LoVo (cell line): ENCODE measurements around the gene BICD1.

Source experiments
- DNase-seq: peaks from one replicate; pipeline ENCODE4 v3.0.0-alpha.2; 2016; ENCODE audit warnings: low spot score

BICD1 gene

DNA sequence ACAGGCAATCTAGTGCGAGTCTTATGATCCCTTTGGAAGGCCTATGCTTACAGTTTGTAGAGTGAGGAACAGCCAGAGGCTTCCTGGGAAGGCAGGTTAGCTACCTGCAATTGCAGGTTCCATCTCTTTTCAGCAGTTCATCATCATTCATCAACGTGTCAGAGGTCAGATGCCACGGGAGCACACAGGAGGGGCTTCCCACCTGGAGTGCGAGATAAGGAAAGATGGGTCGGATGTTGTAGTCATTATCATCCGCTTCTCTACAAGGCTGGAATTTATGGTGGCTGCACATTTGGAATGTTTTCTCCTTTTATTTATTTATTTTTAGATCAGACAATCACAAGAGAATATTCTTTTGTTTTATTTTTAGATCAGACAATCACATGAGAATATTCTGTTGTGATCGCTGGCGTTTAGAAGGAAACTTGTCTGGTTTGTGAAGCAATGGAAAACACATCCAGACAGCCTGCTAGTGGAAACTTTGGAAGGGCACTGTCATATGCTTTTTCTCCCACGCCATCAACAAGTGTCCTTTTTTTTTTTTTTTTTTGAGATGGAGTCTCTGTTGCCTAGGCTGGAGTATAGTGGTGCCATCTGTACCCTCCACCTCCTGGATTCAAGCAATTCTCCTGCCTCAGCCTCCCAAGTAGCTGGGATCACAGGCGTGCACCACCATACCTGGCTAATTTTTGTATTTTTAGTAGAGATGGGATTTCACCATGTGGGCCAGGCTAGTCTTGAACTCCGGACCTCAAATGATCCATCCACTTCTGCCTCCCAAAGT lies 1.9 kb upstream of the BICD1 start:
- no peak for DNase-seq

DNA sequence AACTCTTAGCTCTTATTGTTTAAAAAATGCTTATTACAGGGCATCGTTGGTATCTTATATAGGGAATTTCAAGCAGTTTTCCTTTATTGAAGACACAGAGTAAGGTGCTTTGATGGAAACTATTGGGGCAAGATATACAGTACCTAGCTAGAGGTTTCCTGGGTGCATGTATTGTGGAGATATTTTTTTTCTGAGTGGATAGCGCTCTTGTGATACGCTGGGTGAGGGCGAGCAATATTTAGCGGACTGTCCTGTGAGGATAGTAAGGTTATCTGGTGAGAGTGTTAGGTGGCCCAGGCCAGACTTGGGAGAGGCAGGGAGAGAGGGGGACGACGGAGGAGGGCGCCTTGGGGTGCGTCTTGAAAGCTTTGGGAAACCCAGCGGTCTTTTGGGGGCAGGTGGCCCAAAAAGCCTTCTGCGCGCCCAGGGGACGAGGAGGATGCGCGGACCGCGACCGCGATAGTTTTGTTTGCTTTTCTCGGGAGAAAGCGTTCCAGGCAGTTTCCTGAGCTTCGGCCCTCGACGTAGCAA lies 596 bp upstream of the BICD1 start:
- DNase-seq, result no peak

DNA sequence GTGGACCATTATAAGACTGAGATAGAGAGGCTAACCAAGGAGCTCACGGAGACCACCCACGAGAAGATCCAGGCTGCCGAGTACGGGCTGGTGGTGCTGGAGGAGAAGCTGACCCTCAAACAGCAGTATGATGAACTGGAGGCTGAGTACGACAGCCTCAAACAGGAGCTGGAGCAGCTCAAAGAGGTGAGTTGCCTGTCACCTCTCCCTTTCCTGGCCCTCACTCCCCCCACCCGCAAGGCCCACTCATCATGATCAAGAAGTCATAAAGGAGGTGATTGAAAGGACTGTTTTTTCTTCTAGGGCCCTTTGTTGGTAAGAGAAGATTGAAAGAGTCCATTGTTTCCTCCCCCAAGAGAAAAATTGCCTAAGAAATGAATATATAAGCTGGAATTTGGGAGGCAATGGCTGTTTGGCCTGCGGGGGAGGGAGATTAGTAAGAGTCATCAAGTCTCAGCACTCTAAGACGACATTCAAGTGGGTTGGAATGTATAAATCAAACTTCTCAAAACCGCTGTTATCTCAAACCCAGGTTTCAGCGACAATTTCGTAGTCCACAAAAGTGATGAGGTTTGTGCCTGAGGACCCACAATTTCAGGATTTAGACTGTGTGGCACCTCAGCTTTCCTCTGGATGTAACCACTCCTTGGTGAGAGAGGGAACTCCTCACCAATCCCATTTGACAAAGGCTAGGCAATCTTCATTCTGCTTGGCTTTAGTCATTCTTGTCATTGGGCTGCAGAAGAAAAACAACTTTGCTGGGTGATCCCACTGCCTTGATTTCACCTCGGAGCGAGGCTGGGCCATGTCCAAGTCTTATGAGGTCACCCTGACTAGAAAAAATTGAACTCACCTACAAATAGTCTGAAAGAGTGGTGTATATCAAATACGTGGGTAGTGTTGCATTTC lies 966 bp downstream of the BICD1 start:
- DNase-seq, result peak; percentile 49

DNA sequence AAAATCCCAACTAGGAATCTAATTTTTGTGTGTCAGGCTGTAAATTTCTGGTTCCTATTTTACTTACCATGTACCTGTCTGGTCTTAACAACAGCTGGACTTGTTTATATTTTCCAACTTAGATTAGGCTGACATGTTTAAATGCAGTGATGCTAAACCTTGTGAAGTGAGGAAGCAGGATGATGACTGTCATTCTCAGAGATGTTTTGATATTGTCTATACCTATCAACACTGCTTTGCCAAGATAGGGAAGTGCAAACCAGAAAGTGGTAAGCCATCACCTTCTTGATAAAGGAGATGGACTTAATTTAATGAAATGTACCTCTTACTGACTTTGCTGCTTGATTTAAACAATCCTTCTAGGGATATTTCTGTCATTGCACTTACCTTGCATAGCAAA lies 2.1 kb downstream of the BICD1 start:
- no peak for DNase-seq

DNA sequence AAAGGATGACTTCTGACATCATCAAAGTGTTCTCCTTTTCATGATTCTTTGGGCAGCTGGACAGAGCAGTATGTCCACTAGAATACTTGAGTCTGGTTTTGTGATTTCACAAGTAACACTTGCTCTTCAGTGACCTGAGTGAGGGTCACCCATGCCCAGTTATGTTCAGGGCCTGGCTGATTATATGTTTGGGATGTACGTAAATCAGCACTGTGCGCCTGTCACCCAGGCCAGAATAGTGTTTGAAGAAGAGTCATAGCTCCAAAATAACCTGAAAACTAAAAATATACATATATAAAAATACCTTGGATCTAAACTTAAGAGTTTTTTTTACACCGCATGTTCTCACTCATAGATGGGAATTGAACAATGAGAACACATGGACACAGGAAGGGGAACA lies 3.8 kb downstream of the BICD1 start:
- no peak for DNase-seq

DNA sequence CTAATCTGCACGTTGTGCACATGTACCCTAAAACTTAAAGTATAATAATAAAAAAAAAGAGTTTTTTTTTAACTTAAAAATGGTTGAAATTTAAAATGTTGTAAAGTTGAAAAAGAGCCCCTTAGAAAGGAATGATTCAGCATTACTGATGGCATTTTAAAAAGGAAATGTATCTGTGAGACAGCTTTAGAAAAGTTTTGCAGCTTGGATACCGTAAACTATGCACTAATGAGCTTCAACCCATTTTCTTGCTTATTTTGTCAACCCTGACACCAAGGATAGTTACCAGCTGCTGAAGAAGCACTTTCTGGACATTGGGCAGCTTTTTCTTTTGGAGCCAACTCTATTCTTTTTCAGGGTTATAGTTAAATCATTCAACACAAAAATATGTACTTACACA lies 4.3 kb downstream of the BICD1 start:
- no peak for DNase-seq

DNA sequence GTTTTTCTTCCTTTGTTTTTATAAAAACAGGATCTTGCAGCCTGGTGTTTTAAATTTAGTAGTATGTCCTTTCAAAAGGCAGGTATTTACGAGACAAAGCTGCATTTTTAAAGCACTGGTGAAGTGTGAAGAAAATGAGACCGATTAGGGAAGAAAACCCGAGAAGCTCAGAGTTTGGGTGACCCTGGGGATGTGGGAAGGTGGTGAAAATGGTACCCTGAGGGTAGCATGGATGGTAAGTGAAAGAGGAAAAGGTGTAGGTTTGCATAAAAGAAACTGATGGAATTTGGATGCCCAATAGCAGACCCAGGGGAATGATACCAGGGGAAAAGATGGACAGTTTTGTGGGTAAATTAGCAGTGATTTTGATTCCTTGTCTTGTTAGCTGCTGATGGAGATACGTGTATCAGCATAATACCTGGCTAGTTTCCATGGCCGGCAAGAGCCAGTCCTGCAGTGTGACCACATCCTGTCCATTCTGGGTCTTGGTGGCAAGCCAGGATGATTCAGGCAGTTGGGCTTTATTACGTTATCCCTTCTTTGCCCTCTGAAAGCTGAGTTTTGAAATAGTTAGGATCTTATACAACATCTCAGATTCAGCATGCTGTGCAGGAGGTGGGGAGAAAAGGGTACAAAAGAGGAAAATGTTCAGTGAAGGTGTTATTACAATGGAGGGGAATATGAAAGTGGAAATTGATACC lies 8.9 kb downstream of the BICD1 start:
- peak; percentile 91 for DNase-seq

DNA sequence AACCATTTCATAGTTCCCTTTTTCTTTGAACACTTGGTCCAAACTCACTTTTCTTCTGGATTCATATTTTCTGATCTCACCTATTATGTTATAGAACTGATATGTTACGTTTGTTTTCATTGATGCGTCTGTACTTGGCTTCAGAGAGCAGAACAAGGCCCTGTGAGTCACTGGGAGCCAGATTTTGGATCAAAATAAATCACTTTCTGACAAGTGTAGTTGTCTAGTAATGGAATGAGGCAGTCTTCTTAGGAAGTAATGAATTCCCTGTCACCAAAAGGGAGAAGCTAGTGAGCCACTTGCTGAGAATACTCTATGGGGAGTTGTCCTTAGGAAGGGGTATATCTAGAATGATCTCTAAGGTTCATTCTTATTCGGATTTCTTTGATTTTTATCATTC lies 10.2 kb downstream of the BICD1 start:
- no peak for DNase-seq

DNA sequence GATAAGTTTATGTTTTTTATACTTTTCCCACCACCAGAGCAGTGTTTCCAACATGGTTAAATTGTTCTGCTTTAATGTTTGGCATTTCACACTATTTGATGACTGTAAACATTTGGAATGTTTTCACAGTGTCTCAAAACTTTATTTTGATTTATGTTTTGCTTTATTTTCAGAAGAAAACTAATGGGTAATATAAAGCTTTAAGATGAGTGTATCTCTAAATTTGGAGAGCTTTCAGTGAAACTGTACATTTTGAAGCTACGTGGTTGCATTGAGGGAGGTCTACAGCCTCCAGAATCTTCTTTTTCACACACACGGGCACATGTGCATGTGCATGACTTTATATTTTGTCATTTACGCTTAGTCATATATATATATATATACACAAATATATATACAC lies 10.7 kb downstream of the BICD1 start:
- DNase-seq, result no peak

DNA sequence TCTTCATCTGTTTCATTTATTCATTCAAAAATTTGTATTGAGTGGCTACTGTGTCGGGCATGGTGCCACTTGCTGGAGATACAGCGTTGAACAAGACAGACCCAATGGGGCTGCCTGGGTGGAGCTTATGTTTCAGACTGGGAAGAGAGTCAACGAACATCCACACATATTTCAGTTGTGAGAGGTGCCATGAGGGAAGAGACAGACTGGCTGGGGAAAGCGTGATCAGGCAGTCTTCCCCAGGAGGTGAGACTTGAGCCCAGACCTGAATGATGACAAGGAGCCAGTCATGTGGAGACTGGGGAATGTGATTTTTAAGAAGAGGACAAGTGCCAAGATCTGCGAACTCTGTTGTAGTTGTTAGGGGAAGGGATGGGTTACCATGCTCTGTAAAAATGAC lies 12.2 kb downstream of the BICD1 start:
- DNase-seq, result no peak

DNA sequence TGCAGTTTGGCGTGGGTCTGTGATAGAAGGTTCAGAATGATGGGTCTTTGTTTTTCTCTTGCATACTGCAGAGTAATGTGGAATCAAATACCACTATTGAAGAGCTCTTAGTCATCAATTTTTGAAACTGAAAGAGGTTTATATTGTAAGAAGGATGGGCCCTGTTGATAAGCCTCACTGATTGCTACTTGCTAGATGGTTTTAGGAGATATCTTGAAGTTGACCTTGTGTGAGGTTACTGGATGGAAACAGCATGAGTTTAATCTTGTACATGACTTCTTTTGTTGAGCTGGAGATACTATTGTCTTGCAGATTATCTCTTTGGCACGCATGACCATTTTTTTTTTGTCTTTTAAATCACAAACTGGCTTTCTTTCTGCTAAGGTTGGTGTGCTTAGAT lies 13.8 kb downstream of the BICD1 start:
- DNase-seq, result no peak

DNA sequence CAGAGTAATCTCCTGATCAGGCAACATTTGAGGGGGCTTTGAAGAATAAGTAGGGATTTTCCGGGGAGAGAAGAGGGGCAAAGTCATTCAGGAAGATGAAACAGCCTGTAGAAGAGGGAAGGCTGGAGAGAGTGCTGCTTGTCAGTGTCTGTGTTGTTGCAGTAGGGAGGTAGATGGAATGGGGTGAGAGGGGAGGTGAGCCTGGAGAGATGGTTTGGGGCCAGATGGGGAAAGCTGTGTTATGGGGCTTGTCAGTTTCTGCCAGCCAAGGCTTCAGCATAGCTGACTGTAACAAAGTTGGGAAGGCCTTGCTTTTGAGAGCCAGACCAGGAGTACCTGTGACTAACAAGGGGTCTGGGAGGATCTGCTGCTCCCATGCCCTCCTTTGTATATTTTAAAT lies 18.0 kb downstream of the BICD1 start:
- DNase-seq, result no peak

DNA sequence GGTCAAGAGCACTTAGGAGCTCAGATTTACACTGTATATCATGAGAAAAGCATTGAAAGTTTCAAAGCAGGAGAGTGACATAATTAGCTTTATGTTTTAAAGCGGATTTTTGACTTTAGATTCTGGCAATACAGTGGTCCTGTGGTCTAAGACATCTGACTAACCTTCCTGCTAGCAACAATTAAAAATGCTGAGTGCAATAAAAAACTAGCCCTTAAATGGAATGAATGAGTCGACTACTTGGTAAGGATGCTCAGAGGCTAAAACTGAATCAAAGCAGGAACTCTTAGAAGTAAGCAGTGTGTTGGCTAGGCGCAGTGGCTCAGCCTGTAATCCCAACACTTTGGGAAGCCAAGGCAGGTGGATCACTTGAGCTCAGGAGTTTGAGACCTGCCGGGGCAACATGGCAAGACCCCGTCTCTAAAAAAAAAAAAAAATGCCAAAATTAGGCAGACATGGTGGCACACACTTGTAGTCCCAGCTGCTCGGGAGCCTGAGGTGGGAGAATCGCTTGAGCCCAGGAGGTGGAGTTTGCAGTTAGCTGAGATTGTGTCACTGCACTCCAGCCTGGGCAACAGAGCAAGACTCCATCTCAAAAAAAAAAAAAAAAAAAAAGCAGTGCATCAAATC lies 18.9 kb downstream of the BICD1 start:
- no peak for DNase-seq

DNA sequence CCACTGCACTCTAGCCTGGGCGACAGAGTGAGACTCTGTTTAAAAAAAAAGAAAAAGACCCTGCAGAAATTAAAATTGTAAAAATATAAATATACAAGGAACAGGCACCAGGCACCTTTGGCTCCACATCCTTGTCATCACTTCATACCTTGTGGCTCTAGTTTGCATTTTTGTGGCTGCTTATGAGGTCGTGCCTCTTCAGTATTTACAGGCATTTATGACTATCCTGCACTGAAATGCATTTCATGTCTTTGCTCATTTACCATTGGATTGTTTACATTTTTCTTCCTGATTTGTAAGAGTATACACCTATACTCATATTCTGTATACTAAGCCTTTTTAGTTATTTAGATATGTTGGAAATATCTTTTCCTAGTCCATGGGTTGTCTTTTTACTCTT lies 20.1 kb downstream of the BICD1 start:
- DNase-seq, result peak; percentile 49

DNA sequence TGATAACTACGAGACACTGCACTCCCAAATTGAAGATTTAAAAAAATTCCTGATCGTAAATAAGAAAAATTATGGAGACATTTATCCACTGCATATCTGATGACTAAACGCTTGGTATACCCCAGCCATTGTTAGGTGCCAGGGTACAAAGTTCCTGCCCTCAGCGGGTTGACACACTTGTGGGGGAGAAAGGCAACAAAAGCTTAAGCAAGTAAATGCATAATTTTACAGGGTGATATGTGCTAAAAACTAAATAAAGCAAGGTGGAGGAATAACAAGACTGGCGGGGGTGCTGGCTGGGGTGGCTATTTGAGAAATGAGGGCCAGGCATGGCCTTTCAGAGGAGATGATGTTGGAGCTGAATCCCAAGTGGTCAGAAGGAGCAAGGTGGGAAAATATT lies 25.0 kb downstream of the BICD1 start:
- DNase-seq, result no peak

DNA sequence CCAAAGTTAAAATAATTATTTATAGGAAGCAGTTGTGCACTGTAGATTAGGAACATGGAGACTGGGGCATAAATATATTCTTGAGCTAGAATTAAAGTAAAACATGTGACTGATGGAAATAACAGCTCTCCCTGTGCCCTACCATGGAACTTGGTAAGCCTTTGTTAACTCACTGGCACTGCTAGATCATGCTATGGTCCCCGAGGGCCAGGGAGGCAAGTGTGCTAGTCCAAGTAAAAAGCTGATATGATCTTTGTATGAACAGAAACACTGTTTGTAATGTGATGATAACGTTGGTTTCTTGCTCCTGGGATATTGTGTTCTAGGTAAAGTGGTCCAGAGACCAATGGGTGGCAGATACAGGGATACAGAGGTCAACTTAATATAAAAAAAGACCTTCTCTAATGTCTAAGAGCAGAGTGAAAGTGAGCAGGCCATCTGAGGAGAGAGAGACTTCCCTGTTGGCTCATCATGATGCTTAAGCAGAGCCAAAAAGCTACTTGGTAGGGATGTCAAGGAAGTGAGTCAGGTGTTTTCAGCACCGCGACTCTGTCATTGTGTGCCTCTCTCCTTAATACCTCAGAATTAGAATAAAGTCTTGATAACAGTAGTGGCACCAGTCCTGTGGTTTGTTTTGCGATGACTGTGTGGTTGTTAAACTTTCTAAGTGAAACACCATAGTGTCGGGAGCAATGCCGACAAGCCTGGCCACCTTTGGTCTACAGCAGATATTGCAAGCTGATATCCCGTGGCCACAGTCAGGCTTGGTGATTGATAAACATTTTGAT lies 27.6 kb downstream of the BICD1 start:
- peak; percentile 32 for DNase-seq

DNA sequence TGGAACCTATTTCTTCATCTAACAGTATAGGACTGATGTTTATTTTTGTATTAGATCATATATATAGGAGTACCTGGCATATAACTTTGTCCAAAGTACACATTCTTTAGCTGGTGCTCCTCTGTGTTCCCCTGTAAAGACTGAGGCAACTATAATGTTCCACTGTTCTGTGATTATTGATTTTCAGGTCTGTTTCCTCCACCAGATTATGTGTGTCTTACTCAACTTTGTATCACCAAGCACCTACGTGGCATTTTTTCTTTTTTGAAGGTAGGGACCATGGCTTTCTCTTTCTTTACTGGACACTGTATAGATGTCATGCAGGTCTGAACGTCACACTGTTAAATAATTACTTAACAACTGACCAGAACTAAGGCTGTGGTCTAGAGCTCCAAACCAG lies 29.3 kb downstream of the BICD1 start:
- DNase-seq, result no peak

DNA sequence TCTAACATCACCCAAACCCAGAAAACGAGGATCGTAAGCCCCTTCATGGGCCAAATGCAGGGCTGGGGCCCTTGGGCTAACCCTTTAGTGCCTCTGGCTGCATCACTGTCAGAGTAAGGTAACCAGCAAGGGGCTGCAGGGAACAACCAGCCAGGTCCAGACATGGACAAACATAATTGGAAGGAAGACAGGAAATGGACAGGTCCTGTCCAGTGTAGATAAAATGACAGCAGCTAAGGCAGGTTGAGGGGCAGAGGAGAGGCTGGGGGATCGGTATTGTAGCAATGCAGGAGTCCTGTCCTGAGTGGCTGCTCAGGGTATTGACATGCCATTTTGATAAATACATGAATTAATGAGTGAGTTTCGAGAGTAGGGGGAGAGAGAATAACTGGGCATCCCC lies 29.8 kb downstream of the BICD1 start:
- no peak for DNase-seq

DNA sequence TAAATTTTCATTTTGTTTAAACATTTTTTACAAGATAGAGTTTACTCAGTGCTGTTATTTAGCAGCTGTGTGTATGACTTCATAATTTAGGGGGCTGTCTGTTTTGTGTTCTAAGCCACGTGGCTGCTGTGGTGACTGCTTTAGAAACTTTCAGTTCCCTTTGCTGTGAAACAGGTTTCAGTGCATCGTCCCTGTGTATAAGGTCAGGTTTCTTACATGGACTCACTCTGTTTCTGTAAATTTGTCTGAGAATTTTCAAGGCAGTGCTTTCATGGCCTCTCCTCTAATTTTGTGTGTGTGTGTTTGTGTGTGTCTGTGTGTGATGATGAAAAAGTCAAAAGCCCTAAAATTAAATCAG lies 32.4 kb downstream of the BICD1 start:
- no peak for DNase-seq

DNA sequence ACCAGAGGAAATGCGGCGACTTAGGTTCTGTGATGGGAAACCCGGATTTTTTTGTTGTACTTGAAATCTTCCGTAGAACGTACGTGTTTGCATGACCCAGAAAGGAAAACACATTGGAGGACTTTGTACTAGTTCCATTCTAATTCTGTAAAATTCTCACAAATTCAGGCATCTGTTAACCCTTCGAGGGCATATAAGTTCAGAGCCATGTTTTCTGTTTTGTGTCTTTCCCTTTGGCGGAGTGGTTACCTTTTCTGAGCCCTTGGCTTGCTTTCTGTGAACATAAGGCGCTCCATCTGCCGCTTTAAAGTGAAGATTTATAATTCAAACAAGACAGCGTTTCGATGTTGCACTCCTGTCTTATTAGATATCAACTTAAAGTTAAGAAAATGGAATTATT lies 34.2 kb downstream of the BICD1 start:
- no peak for DNase-seq

DNA sequence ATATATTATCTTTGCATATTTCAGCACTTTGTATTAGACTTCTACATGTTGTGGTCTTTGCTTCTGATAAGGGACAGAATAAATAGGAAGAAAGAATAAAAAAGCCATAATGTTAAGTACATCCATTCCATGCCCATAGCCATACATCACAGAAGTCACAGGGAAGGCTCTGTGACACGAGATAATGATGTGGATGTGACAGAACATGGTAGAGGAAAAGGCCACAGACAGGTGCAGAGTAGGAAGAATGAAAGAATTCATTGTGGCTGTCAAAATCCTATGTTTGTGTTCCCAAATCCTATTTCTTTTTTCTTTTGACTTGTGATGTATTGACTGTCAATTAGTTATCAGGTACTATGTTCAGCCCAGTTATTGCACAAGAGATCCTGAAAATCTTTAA lies 38.4 kb downstream of the BICD1 start:
- DNase-seq, result no peak
